Measurements from ENCODE around the gene TXK.

- TF ChIP-seq POLR2AphosphoS5 (IDR thresholded peaks at IDR 0.05) (no peak), CTCF (IDR thresholded peaks at IDR 0.05) (no peak), POLR2A (IDR thresholded peaks at IDR 0.05) (no peak)
Measured at GRCh38 chr4:48093991-48094416, 40.0 kb downstream of the TXK start.
